Measurements from ENCODE around the gene XIRP1. TPM values are rescaled to one million over a fixed set of nuclear protein-coding genes. Genes with fewer than 3 reads are reported as not detected.

XIRP1 gene
- total RNA-seq, 1 donor: under 0.01 TPM

DNA sequence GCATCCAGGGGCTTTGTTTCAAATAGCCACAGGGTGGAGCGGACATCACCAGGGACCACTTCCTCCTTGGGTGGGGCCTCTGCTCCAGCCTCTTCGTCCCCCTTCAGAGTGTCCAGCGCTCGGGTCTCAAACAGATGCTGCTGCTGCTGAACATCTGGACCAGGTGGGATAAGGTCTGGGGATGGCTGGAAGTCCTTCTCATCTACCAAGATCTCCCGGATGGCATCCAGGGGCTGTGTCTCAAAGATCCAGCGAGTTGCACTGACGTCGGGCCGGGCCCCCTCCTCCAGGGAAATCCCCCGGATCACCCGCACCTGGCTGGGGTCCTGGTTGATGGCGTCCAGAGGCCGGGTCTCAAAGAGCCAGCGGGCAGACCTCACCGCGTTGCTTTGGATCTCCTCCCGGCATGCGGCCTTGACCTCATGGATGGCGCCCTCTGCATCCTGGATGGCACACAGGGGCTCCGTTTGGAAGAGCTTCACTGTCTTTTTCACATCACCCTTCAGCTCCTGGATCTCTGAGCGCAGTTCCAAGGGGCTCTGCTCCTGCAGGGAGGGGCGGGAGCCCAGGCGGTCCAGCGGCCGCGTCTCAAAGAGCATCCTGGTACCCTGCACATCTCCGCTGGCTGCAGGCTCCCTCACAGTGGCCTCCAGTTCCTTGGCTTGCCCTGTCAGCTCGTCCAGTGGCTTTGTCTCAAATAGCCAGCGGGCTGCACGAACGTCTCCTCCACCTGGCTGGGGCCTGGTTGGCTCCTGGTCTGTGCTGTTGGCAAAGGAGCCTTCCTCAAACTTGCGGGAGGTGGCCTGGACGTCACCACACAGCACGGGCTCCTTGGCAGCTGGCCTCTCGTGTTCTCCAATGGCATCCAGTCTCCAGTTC is 3.9 kb downstream of the XIRP1 start:
- no peak for DNase-seq (ENCODE audit: low read depth in 2 of 3, low spot score in 2 of 3)

DNA sequence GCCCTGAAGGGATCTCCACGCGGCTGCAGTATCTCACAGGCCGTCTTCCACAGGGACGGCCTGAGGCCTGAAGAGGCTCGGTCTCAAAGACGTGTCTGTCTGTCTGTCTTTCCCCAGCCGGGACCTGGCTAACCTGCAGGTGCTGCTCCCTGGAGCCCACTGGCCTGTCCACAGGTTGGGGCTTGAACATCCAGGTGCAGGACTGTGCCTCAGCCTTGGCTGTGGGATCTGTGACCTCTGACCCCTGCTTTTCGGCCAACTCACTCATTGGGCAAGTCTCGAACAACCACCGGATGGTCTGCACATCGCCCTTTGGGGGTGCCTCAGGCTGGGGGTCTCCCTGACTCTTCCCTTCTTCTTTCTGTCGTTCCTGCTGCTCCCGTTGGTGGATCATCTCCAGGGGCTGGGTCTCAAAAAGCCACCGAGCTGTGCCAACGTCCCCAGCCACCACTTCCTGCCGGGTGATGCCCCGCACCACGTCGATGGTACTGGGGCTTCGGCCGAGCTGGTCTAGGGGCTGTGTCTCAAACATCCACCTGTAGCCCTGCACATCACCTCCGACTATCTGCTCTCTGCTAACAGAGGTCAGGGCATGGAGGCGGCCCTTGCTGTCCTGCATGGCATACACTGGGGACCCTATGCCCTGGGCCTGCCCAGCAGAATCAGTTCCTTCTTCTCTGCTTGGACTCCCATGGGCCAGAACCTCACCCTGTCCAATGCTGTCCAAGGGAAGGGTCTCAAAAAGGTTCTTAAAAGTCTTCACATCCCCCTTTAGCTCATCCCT is 4.8 kb downstream of the XIRP1 start:
- no peak for DNase-seq (ENCODE audit: low read depth in 2 of 3, low spot score in 2 of 3)

DNA sequence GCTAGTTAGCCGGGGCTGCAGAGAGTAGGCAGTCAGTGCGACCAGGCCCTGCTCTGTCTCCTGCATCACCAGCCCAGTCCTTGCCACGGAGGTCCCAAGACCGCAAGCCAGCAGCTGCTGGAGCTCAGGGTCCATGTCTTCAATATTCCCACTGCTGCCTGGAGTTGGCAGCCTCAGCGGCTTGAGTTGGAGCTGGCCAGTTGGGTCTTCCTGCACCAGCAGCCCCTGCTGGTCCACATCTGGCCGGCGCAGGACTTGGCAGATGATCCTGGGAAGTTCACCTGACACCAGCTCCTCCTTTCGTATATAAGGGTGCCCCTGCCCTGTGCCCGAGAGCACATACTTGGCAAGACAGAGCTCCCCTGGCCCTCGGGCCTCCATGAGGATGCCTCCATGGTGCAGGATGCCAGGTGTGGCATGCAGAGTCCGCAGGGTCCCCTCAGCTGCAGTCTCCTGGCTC is 5.7 kb downstream of the XIRP1 start:
- no peak for DNase-seq (ENCODE audit: low read depth in 2 of 3, low spot score in 2 of 3)

DNA sequence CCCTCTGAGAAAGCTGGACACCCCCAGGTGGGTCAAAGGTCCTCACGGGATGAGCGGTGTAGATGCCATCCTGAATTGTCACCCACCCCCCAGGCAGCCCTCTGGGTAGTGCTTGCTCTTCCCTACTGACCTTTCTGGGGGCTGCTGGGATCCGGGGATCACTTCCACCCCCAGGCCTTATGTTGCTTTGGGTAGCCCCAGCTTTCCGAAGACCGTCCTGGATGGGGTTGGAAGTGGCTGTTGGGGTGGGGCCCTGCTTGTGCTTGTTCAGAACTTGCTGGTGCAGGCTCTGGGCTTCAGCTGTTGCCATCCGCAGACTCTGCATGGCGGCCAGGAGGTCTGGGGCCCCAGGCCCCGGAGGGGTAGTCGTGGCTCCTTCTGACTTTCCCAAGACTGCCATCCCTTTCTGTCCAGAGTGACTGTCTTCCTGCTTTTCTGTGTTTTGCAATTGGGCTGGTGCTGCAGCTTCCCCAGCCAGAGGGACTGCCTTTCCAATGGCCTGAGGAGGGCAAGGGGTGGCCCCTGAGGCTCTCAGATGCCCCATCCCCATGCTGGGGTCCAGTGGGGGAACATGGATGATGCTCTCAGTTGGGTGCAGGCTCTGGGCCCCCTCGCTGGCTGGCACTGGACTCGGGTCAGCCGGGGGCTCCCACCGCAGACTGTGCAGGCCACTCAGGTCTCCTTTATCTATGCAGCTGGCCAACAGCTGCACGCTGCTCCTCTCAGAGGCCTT is 6.3 kb downstream of the XIRP1 start:
- DNase-seq (ENCODE audit: low read depth in 2 of 3, low spot score in 2 of 3): no peak

GRCh38 chr3:39185326-39185958 is 7.0 kb downstream of the XIRP1 start:
- DNase-seq (ENCODE audit: low read depth in 2 of 3, low spot score in 2 of 3): no peak

DNA sequence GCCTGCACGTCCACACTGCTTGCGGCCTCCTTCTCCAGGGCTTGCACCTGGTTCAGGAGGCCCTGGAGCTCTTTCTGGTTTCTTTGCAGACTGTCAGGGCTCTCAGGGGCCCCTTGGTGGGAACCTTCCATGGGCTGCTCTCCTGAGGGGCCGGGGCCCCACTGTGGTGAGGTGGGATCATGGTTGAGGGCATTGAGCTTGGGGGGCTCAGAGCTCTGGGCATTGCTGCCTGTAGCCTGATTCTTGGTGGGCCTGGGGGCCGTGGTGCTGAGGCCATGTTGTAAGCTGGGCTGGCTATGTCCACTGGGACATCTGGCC is 7.5 kb downstream of the XIRP1 start:
- no peak for DNase-seq (ENCODE audit: low read depth in 2 of 3, low spot score in 2 of 3)

DNA sequence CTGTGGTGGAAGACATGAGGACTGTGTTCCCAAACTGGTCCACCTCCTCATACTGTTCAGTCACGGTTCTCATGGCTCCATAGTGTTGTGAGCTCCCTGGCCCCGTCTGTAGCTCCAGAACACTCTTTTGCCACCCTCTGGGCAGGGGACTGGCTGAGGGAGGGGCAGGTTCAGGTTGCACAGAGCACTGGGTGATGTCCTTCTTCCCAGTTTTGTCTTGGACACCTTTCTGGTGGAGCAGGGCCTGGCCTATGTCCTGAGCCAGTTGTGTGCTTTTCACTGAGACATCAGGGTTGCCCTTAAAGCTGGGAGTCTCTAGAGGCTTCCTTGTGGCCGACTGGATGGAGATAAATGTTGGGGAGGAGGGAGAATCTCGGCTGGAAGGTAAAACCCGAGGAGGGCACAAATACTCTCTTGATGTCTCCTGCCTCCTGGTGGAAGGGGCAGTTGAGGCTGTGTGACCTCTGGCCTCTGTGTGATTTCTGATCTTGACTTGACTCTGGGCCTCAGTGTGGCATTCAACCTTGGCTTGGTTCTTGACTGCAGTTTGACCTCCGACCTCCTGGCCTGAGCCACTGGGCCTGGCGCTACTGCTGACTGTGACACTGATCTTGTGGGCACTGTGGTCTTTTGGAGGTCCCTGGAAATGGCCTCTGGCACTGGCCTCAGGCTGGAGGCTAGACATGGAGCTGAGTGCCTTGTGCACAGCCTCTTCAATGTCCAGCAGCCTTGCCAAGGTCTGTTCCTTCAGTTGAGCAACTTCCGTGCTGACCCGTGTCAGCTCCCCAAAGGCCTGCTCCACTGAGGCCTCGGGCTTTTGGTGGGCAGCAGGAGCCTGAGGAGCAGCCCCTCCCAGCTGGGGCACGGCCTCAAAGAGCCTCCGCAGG is 8.1 kb downstream of the XIRP1 start:
- no peak for DNase-seq (ENCODE audit: low read depth in 2 of 3, low spot score in 2 of 3)

GRCh38 chr3:39183211-39184080 is 8.9 kb downstream of the XIRP1 start:
- no peak for DNase-seq (ENCODE audit: low read depth in 2 of 3, low spot score in 2 of 3)

DNA sequence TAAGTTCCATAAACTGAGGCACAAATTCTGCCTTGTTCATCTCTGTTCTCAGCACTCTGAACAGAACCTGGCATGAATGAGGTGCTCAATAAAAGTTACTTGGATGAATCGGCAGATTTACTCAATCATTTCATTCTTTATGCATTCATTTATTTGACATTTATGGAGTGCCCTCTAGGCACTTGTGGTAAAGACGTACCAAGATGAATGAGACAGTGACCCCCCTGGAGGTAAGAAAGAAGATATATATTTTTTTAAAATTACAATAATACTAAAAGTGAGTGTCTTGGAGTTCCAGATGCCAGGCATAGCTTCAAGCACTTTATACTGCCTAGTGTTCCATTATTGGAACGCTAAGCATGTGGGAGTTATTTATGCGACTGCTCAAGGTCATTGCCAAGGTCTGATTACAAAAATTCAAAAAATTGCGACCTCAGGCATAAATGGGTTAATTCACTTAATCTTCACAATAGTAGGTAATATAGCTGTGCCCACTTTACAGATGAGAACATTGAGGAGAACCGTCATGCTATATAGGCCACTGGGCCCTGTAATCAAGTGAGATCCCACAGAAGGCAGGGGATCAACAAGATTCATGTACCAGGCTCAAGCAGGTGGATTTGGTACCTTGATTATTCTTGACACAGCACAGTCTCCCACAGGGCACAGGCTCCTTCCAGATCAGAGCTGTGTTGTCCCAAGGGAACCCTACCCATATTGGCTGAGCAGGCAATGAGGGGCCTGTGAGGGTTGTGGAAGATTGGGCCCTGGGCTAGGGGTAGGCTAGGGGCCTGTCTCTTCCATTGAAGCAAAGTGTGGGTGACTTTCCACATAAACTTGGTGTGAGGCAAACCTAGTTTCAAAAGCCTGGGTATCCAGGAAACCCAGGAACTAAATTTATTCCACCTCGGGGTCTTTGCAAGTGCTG is 10.7 kb downstream of the XIRP1 start:
- DNase-seq (ENCODE audit: low read depth in 2 of 3, low spot score in 2 of 3): peak in 1 of 3 donors; percentile 41

GRCh38 chr3:39180546-39181346 is 11.6 kb downstream of the XIRP1 start:
- DNase-seq (ENCODE audit: low read depth in 2 of 3, low spot score in 2 of 3): peak; percentile 86 to 91 (median 90)

DNA sequence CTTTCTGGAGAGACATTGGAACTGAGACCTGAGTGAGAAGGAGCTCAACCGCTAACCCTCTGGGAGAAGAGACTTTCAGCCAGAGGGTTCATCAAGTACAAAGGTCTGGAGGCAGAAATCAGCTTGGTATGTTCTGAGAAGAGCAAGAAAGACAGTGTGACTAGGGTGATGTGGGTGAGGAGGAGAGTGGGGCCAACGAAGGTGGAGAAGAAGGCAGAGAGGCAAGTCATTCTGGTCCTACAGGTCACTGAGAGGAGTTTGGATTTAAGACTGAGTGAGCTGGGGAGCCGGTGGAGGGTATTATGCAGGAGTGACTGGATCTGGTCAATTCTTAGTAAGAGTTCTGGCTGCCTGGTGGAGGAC is 12.2 kb downstream of the XIRP1 start:
- no peak for DNase-seq (ENCODE audit: low read depth in 2 of 3, low spot score in 2 of 3)

GRCh38 chr3:39178553-39178952 is 13.8 kb downstream of the XIRP1 start:
- DNase-seq (ENCODE audit: low read depth in 2 of 3, low spot score in 2 of 3): no peak

DNA sequence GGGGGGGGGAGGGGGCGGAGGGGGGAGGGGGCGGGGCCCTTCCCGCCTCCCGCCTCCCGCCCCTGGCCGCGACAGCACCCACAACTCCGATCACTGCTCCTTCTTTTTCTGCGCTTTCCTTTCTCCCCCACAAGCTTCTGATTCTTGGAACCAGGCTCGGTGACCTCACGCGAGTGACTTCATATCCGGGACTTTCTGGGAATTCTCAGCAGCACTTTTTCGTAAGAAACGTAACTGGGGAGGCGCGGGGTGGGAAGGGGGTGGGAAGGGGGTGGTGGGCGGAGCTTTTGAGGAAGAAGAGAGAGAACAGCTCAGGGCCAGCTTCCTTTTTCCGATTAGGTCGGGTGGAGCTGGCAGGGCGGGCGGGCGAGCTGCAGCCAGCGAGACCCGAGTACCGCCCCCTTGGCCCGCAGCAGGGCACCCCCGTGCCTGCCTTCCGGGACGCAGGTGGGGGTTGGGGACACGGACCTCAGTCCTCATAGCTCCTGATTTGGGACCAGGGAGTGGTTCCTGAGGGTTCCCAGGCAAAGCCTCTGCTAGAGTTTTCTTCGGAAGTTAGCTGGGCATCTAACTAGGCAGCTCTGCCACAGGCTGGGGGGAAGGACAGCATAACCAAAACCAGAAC is 14.6 kb downstream of the XIRP1 start:
- DNase-seq (ENCODE audit: low read depth in 2 of 3, low spot score in 2 of 3): peak; percentile 33 to 72 (median 72)

DNA sequence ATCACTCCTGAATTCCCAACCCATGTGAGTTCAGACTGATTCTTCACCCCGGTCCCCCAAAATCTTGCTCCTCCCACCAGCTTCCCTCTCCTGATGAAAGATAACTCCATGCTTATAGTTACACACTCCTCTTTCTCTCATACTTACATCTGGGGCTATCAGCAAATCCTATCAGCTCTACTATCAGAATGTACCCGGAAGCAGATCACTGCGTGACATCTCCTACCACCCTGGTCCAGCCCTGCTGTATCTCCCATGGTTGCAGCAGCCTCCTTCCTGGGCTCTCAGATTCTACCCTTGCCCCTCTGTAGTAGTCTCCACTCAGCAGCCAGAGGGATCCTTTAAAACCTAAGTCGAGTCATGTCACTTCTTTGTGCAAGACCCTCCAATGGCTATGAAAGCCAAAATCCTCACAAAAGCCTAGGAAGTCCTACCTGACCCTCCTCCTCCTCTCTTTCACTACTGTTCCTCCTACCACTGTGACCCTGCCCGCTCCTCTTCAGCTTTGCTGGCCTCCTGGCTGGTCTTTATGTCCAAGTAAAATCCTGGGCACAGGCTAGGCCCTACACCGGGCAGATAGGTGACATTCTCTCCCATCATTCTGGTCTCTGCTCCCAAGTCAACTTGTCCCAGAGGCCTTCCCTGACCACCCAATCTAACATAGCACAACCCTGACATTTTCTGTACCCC is 16.2 kb downstream of the XIRP1 start:
- no peak for DNase-seq (ENCODE audit: low read depth in 2 of 3, low spot score in 2 of 3)

DNA sequence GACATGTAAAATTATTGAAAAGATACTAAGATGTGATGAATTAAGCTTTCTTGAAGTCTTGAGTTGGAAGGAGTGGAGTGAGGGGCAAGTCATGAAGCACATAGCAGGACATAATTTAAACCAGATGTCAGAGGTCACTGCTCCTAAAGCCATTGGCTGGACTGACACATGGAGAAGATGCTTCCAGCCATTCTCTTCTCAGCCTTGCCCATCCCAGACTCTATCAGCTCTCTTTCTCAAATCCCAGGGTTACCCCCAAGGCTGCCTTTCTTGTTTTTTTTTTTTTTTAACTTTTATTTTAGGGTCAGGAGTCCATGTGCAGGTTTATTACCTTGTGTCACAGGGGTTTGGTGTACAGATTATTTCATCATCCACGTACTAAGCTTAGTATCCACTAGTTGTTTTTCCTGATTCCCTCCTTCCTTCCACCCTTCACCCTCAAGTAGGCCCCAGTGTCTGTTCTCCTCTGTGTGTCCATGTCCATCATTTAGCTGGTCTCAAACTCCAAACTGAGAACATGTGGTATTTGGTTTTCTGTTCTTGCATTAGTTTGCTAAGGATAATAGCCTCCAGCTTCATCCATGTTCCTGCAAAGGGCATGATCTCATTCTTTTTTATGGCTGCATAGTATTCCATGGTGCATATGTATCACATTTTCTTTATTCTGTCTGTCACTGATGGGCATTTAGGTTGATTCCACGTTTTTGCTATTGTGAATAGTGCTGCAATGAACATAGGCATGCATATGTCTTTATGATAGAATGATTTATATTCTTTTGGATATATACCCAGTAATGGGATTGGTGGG is 18.9 kb downstream of the XIRP1 start:
- DNase-seq (ENCODE audit: low read depth in 2 of 3, low spot score in 2 of 3): no peak

Data from hematopoietic multipotent progenitor cell (in vitro differentiated cells).